Ramos (cell line): ENCODE measurements around the gene PCSK9.

ENCODE experiments used
- in situ Hi-C: fragments of 300-500 bp; cut with MboI; formaldehyde crosslinking; loops from one replicate; pipeline ENCODE4 v1.14.3; 2022; ENCODE audit warnings: low sequenced_read_pairs; ENCODE audit not compliant: unreplicated experiment

The PCSK9 gene

DNA sequence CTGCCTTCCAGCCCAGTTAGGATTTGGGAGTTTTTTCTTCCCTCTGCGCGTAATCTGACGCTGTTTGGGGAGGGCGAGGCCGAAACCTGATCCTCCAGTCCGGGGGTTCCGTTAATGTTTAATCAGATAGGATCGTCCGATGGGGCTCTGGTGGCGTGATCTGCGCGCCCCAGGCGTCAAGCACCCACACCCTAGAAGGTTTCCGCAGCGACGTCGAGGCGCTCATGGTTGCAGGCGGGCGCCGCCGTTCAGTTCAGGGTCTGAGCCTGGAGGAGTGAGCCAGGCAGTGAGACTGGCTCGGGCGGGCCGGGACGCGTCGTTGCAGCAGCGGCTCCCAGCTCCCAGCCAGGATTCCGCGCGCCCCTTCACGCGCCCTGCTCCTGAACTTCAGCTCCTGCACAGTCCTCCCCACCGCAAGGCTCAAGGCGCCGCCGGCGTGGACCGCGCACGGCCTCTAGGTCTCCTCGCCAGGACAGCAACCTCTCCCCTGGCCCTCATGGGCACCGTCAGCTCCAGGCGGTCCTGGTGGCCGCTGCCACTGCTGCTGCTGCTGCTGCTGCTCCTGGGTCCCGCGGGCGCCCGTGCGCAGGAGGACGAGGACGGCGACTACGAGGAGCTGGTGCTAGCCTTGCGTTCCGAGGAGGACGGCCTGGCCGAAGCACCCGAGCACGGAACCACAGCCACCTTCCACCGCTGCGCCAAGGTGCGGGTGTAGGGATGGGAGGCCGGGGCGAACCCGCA is at the start of gene PCSK9:
PCSK9 (plus strand) TSS at position 207 of the 741 bp plus-strand sequence; CDS start at position 497, 290 bp downstream.
- in situ Hi-C loops: no loop called here

DNA sequence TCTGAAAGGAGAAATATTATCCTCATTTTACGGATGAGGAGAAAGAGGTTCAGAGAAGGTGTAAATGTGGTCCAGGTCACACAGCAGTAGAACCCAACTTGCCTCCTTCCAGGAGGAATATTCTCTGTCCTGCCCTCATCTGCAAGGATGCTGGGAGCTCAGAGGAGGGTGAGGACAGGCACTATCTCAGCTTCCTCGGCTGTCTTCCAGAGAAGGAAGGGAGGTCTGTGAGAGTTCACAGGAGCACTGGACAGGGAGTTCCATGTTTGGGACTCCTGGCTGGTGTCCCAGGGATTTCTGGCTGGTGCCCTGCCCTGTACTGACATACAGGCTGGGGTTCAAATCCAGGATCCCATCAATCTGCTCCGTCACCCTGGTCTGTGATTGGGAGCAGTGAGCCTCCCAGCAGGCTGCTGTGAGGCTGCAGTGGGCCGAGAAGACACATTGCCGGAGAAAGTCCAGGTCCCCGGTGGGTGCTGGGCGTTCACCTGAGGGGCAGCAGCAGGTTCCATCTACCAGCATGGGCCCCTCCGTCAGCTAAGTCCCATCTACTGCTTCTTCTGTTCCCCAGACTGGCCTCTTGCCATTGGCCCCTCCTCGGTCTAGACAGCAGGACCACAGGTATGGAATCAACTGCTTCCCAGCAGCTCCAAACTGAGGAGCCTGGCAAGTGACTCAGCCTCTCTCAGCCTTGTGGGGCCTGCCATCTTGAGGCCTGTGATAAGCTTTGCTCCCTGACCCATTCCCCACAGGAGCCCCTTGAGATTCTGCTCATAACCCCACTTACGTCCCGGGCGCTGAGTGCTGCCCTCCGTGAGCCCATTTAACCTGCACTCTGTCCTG is 49.2 kb upstream of the PCSK9 start:
- in situ Hi-C loops: loop anchor here (5.0 kb wide), 1 partner anchor 43 kb away; no protein-coding TSS in a partner anchor

DNA sequence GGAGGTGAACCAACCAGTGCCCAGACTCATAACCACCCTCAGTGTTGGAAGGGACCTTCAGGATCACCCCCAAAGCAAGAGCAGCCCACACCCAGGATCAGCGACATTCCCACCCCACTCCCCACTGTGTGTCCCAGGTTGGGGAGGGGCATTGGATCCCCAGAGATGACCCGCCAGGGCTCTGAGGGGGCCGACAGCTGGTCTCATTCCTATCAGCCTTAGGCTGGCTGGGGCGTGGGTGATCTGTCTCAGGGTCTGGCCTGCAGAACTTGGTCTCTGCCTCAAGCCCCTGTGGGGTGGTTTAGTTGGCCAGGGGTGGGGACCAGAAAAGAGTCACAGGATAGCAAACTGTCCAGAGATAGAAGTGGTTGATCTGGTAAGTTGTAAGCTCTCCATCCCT is 48.4 kb upstream of the PCSK9 start:
- in situ Hi-C loops: loop anchor here (5.0 kb wide), 1 partner anchor 44 kb away; no protein-coding TSS in a partner anchor

DNA sequence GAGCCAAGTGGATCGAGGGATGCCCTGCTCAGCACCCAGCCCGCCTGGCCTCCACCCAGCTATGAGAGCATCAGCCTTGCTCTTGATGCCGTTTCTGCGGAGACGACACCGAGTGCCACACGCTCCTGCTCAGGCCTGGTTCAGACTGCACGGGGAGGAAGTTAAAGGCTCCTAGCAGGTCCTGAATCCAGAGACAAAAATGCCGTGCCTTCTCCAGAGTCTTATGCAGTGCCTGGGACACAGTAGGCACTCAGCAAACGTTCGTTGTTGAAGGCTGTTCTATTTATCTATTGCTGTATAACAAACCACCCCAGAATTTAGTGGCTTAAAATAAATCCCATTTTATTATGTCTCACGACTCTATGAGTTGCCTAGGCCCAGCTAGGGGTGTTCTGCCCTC is 47.4 kb upstream of the PCSK9 start:
- in situ Hi-C loops: loop anchor here (5.0 kb wide), 1 partner anchor 45 kb away; no protein-coding TSS in a partner anchor

DNA sequence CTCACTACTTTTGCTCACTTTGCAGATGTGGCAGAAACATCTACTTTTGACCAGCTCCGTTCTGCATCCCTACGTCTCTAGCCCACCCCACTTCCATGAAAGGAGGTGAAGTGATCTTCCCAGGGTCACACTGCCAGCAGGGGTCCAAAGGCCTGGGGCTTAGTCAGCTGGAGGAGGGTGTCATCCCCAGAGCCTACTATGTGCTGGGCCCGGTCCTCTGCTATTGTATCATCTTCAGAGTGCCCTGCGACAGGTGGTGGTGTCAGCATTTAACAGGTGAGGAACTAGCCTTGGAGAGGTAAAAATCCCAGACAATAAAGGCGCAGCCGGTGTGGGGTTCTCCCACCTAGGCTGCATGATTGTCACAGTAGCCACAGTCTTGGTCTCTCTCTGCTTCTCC is 46.2 kb upstream of the PCSK9 start:
- in situ Hi-C loops: loop anchor here (5.0 kb wide), 1 partner anchor 46 kb away; no protein-coding TSS in a partner anchor

DNA sequence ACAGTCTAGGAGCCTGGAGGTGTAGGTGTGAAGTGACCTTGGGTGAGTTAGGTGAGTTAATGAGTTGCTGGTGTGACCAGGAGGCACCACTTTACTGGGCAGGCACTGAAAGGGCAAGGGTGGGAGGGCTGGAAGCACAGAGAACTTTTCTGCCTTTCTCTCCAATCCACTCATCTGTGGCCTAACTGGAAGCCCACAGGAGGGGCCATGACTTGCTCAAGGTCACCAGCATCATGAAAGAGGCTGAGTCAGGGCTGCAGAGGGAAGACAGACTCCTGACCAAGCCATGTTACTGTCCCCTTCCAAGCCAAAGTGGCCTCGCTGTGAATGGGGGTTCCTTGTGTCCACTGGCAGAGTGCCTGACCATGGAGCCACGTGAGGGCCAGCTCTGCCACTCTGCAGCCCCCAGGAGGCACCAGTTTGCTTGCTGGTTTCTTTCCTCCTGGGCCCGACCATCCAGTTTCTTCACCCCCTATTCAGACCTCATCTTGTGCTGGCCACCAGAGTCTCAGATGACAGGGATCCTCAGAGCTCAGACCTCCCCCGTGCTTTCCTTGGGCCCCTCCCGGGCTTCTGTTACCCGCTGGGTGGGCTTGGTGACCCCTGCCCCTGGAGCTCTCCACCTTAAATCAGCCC is 44.9 kb upstream of the PCSK9 start:
- in situ Hi-C loops: loop anchor here (5.0 kb wide), 1 partner anchor 47 kb away; no protein-coding TSS in a partner anchor

DNA sequence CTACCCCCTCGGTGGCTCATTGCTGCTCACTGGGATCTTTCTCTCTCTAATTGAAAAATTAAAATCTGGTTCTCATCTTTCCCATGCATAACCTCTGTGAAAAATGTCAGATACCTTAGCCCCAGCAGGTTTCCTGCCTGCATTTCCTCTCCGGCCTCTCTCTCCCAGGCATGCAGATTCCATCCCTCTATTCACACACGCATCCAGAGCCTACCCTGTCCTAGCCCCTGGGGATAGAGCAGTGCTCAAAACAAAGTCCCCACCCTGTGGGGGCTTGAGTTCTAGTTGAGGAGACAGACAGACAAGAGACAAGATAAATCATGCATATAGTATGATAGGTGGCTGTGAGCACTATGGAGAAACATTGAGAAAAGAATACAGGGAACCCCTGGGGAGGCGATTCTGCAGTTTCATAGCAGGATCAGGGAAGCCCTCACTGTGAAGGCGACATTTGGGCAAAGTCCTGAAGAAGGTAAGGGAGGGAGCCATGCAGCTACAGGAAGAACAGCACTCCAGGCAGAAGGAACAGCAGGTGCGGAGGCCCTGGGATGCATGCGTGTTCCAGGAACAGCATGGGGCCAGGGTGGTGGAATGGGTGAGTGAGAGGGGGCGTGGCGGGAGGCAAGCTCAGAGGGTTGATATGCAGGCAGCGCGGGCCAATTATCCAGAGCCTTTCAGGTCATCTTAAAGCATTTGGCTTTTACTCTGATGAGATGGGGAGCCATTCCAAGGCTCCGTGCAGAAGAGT is 44.2 kb upstream of the PCSK9 start:
- in situ Hi-C loops: no loop called here

DNA sequence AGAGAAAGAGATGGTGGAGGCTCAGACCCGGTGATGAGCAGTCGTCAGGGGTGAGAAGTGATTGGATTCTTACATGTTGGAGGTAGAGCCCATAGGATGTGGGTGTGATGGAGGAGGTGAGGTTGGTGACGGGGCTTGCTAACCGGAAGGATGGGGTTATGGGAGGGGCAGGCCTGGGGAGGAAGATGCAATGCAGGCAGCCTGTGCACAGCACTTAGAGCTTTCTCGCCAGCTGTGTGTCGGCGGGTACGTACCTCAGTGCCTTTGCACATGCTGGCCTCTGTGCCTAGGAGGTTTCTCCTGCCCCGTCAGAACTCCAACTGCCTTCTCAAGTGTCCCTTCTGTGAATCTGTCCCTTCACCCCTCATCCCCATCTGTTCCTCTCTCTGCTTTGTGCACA is 43.5 kb upstream of the PCSK9 start:
- in situ Hi-C loops: no loop called here

DNA sequence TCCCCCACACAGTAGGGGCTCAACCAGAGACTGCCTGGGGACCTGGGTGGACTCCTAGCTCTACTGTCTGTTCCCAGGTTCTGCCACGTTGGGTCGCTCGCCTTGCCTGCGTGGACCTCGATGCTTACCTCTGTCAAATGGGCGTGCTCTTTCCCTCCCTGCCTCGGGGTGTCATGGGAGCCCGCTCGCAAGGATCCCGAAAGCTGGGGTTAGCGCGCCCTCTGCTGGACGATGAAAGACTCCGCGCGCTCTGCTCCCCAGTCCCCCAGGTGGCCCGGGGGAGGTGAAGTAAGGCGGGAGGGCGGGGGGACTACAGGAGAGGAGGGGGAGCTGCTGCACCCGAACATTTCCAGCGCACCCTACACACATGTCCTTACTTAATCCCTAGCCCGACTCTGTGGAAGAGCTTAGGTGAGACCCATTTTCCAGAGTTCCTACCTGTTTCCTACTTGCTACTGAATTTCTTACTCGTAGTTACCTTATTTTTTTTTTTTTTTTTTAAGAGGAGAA is 42.9 kb upstream of the PCSK9 start:
- in situ Hi-C loops: no loop called here

DNA sequence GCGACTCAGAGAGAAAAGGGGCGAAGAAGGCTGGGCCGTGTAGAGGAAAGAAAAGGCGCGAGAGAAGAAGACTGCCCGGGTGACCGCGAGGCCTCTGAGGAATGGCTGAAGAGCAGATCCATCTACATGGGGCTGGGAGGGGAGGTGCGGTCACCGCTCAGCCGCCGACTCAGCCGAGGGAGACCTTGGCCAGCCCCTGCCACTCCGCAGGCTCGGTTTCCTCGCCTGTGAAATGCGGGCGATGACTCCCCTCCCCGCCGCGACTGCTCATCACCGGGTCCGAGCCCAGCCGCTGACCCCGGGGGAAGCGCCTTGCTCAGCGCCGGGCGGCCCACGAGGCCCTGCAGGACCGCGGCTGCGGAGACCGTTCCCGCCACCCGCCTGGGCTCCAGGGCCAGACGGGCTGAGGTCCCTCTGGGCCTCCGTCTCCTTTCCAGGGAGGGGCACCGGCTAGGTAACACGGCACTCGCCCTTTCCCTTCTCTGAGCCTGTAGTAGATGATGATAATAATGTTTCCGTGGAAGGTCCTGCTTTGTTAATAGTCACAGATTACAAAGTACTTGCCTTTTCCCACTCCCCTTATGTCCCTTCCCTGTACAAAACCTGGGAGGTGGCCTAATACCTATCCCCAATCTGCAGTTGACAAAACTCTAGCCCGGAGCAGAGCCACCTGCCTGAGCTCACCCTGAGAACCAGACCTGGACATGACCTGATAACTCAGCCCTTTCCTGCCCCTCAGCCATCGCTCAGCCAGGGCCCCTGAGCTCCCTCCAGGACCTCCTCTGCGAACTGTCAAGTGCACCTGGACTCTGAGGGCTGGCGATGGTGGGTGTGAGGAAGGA is 42.3 kb upstream of the PCSK9 start:
- in situ Hi-C loops: no loop called here

DNA sequence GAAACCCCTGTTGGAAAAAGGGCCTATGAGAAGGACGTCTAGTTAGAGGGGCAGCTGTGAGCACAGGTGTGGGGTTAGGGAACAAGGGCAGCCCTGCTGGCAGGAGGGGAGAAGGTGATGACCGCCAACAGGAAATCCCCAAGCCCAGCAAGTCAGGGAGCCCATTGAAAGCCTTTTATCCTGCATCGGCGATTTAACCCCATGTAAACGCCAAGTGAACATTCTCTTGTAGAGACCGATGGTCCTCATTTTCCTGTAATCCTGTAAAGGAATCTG is 41.7 kb upstream of the PCSK9 start:
- in situ Hi-C loops: no loop called here

DNA sequence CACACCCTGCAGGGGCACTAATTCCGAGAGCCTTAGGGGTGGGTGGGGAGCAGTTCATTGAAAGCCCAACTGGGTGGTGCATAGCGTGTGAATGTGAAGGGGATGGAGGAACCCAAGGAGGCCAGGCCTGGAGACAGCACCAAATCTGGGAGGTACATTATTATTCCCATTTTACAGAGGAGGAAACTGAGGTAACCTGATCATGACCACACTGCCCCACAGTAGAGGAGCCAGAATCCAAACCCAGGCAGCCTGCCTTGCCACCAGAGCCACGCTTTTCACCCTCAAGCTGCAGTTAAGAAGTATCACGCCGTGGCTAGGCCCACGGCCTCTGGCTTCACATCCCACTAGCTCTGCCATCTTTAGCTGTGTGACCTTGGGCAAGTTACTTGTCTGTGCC is 41.2 kb upstream of the PCSK9 start:
- in situ Hi-C loops: no loop called here

DNA sequence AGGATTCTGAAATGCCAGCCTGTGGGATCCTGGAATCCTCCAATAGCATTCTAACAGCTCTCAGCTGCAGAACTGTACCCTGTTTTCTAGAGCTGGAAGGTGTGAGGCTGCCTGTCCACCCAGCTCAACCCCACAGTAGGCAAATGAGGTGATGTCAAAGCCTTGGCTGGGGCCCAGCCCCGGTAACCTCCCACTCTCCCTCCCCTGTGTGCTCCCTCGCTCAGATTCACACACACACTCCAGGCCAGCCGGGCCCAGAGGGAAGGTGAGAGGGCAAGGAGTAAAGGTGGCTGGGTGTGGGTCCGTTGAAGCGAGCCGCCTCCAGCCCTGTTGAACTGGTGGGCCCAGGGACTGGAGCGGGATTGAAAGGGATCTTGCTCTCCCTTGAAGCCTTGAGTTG is 40.7 kb upstream of the PCSK9 start, which contains the start of gene BSND:
BSND (plus strand) TSS at position 257 of the 400 bp plus-strand sequence. CDS start 254 bp downstream, outside the sequence.
- in situ Hi-C loops: no loop called here

DNA sequence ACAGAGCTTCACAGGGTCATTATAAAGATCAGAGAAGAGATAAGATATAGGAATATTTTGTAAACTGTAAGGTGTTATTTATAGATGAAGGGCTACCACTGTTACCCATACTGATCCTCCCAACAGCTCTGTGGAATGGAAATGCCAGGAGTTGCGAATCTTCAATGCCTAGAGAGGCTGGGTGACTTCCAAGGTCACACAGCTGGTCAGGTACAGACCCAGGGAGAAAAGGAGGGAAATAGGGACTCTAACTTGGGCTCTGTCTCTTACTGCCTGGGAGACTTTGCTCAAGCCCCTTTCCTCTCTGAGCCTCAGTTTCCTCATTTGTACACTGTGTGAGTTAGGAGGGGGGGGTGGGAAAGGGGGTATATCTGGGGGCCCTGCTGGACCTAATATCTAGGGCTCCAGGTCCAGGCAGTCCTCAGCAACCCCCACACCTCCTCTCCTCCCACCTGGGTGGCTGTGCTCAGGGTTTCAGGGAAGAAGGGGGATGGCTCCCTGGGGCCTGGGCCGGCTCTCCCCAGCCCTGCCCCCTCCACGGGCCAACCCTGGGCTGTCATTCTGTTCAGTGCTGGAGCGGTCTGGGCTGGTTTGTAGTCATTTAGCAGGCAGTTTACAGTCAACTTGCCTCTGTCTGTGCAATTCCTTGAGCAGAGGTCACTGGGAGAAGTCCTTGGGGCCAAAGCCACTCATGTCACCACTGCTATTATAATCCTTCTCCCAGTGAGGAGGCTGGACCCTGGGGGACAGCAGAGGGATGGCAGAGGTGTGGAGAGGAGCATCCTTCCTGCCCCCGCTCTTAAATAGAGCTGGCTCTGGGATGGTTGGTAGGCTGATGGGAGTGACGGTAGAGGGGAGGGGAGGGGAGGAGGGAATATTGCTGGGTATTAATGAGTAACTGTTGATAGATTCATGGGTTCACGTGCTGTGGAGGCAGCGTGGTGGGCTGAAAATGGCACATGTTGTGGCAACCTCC is 39.0 kb upstream of the PCSK9 start:
- in situ Hi-C loops: no loop called here

DNA sequence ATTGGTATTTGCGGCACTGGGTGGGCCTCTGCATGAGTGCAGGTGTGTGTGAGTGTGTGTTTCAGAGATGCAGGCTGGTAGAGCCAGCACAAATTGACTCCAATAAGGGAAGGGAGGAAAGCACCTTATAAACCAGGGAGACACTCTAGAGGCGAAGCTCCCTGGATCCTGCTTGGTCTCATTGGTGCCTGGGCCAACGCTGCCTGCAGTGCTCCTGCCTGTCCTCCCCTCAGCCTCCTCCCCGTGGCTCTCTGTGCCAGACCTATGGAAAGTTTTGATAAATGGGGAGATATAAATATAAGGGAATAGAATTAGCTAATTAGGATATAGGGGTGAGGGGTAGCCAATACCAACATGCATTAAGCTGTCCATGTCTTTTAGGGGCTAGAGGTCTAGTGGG is 38.0 kb upstream of the PCSK9 start:
- in situ Hi-C loops: no loop called here

DNA sequence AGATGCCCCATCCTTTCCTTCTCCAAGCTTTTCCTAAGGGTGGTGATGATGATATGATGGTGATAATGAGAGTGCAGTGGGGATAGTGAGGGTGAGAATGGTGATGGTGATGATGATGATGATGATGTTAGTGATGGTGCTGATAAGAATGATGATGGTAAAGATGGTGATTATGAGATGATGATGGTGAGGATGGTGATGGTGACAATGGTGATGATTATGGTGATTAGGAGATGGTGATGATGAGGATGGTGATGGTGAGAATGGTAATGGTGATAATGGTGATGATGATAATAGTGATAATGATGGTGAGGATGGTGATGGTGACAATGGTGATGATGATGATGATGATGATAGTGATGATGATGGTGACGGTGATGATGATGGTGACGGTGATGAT is 36.7 kb upstream of the PCSK9 start:
- in situ Hi-C loops: no loop called here

DNA sequence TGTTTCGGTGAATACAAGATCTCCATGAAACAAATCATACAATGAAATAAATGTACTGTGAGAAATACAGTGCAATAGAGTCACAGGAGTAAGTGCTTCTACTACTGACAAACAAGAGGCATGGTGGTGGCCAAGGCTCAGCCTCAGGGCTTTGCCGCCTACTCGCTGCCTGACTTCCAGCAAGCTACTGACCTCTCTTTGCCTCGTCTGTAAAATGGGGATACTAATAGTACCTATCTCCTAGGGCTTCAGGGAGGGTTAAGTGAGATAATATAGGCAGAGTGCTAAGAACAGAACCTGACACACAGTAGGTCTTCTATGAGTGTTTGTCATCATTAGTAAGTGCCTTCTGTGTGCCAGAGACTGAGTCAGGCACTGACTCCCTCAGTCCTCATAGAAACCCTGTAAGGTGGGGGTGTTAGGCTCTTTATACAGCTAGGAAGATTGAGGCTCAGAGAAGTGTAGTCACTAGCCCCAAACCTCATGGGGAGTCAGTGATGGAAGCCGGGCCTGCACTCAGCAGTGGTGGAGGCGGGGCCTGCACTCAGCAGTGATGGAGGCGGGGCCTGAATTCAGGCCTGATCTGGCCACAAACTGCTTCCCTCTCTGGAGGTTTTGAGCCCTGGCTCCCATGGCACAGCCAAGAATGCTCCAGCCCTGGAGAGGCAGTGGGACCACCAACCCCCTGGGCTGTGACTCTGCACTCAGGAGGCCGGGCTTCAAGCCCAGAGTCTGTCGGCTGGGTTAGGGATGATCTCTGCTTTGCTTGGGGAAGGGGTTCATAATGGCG is 33.8 kb upstream of the PCSK9 start:
- in situ Hi-C loops: no loop called here
